Measurements from ENCODE around the gene NGEF.

The NGEF gene

DNA sequence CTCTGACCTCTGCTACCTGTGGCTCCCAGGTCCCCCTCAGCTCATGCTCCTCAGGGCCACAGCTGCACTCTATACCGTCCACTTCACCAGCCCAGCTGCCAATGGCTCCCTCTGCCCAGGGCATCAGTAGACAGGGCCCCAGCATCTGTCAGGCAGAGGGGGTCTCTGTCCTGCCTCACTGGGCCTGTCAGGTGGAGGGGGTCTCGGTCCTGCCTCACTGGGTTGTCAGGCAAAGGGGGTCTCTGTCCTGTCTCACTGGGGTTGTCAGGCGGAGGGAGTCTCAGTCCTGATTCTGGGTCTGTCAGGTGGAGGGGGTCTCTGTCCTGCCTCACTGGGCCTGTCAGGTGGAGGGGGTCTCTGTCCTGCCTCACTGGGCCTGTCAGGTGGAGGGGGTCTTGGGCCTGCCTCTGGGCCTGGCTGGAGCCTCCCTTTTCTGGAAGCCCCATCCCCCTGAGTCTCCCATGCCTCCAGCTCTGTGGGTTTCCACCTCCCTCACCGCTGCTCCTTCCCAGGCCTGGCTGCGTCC, 123.1 kb downstream of the NGEF start:
- in situ Hi-C loops (cut with HindIII; ENCODE audit: low sequenced_read_pairs) = no loop called here

DNA sequence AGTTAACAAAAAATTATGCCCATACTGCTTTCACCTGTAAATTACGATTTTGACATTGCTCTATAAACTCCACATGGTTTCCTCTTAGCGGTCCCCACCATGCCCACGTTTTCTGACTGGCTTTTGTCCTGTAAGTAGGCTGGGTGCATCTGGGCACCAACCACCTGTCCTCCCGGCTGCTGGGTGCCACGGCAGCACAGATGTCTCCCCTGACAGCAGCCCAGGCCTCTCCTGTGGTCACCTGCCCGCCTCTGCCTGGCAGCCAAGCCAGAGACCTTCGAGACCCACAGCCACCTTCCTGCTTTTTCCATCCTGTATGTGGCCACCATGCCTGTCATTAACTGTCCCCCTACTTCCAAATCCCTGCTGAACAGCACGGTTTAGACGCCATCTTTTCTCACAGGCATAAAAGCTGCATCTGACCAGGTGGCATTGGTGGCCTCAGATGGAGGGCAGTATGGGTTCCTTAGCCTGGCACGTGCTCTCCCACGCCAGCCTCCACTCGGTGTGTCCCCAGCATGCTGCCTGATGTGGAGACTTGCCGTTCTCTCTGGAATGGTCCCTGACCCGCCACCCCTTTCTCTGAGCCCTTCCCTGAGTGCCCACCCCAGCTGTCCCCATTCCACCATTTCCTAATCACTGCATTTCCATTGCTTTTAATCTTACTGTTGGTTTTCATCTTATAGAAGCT, 124.1 kb downstream of the NGEF start:
- in situ Hi-C loops (cut with HindIII; ENCODE audit: low sequenced_read_pairs) = no loop called here

DNA sequence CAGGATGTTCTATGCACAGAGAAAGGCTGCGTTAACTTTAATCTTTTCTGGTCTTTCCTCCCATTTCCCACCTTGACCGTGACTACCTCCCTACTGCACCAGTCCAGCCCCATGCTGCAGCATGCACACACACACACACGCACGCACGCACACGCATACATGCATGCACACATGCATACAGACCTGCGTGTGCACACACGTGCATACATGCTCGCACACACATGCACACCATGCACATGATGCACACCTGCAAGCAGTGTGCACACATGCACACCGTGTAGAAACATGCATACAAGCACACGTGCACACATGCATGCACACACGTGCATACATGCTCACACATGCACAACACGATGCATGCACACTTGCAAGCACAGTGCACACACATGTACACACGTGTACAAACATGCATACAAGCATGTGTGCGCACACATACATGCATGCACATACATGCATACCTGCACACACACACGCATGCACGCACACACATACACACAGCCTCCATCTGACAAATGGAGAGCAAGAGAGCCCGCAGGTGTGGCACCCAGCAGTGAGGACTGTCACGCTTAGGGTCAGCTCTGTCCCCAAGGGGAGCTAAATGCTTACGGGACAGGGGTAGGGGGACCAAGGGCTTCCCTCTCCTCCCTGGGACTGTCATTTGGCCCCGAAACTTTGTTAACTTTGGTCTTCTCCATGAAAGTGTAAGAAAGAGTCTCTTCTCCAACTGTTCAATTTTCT, 124.8 kb downstream of the NGEF start:
- in situ Hi-C loops (cut with HindIII; ENCODE audit: low sequenced_read_pairs) = no loop called here

DNA sequence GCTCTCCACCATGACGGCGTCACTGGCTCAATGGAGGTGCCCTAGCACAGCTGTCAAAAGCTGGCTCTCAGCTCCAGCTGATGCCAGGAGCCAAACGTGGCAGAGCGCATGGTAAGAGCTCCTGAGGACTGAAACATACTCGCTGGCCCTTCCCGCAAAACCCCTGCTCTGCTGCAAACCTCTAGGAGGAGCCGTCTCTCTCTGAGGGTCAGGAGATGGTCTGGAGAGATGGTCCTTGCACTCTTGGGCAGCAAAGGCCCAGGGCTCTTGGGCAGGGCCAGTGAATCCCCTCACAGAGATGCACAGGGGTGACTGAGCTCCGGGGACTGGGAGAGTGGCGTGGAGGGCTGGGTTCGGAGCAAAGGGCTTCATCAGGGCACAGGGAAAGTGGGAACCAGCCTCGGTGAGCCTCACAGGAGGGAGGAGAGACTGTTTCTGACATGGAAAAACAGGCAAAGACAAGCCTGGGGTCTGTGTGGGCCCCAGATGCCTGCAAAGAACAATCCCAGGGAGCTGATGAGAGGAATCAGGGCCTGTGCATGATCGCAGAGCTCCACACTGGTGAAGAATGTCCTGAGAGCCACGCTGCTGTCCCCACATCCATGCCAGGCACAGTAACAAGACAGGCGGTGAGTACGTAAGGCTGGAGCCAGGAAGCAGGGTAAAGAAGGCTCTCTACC, 125.7 kb downstream of the NGEF start:
- in situ Hi-C loops (cut with HindIII; ENCODE audit: low sequenced_read_pairs) = no loop called here

DNA sequence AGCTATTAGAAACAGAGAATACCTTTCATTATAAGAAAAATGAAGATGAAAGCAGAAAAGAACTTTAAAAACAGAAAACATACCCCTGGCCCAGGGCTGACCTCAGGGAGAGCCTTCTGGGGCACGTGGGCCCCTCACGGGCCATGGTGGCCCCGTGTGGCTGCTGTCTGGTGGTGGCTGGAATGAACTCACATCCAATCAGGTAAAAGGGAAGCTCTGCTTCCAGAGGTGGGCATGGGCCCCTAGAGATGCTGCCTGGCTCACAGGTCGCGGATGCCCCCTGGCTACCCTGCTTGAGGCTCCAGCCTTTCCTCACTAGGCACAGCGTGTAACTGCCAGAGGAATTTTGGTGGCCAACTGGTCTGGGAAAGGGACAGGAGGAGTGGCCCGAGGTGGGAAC, 126.4 kb downstream of the NGEF start:
- in situ Hi-C loops (cut with HindIII; ENCODE audit: low sequenced_read_pairs) = no loop called here

DNA sequence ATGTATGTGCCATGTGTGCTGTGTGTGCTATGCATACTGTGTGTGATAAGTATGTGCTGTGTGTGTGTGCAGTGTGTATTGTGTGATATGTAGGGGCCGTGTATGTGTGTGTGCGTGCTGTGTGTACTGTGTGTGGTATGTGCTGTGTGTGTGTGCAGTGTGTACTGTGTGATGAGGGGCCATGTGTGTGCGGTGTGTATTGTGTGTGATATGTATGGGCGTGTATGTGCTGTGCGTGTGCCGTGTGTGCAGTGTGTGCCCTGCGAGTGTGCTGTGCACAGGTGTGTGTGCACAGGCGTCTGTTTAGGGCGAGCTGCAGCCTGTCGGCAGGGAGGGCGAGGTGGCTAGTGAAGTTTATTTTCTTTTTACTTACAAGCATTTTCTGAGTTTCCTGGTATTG, 126.9 kb downstream of the NGEF start:
- in situ Hi-C loops (cut with HindIII; ENCODE audit: low sequenced_read_pairs) = no loop called here

DNA sequence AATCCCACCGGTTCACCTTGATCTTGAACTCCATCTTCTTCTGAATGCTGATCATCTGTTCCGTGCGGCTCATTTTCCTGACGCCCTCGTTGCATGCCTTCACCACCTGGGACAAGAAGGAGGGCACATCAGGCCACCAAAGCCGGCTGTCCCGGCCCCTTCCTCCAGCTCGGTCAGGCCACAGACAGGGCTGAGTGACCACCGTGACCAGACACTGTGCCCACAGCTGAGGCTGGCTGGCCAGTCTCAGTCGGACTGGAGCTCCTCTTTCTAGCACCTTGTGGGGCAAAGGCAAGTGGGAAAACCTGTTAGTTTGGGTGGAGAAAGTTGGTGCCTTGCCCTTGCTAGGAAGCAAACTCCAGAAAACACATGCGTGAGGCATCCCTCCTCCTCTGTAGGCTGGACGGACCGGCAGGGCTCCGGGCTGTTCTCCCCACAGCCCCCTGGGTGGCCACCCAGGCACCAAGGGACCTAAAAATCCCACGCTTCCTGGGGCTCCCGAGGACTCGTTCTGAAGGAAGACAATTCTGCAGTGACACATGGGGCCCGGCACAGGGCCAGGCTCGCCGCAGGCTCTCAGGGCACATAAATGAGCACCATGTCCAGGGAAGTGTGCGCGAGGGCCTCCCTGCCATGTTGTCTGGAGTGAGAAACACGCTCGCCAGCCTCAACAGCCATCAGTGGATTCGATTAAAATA, 127.6 kb downstream of the NGEF start:
- in situ Hi-C loops (cut with HindIII; ENCODE audit: low sequenced_read_pairs) = no loop called here

DNA sequence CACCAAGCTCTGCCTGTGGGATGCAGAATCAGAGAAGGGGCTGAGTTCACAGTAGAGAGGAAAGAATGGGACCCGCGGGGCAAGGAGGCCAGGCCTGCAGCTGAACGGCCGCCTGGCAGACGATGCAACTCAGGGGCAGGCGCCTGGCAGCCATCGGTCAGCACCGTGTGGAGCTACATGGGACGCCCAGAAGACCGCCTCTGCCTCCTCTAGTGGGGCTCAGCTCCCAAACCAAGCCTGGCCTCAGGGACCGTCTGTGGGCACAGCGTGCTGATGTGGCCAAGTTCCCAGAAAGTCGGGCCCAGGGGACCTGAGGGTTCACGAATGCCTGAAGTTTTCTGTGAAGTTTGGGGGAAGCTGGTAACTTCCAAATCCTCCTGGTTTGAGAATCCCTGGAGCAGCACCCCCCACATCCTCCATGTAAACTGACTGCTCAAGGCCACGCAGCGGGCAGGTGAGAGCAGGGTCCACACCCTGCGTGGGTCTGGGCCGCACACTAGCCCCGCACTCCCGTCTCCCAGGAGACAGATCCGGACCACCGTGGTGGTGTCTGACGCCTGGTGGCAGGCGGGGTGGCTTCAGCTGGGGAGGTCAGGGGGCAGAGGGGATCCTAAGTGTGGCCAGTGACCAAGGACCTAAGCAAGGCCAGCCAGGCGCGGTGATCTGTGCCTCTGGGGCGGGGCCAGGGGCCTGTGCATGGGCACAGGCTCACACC, 128.3 kb downstream of the NGEF start:
- in situ Hi-C loops (cut with HindIII; ENCODE audit: low sequenced_read_pairs) = no loop called here

DNA sequence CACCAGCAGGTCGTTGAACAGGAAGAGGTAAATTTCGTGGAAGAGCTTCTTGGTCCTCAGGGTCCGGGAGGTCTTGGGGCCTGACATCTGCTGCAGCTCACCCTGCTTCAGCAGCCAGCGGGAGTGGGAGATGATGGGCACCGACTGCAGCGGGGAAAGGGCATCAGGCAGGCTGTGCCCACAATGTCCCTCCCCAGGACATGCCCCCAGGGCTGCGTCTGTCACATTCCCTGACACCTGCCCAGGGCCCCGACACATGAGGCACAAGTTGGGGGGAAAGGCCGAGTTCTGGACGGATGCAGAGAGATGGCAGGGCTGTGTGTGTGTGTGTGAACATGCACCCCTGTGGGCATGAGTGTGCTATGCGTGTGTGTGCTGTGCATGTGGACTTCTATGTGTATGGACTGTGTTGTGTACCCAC, 129.0 kb downstream of the NGEF start:
- in situ Hi-C loops (cut with HindIII; ENCODE audit: low sequenced_read_pairs) = no loop called here

DNA sequence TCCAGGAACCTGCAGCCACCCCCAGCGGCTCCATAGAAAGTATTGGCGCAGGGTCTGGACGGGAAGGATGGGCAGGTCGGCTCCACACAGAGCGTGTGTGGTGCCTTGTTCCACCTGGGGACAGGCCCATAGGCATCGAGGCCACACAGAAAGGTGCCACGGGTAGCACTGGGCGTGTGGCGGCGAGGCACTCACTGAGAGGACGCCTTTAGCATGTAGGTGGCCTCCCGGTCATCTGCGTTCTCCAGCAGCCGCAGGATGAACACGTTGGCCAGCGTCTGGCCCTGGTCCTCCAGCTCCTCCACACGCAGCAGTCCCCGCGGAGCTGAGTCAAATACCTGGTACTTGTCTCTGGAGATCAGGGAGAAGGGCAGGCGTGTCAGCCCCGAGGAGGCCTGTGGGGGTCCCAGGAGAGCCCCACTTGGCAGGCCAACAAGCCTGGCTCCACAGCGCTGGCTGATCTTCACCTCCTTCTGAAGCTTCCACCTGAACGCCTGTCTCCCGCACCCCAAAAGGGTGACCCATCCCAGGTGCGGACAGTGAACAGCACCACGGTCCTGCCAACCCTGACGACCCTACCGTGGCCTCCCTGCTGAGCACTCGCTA, 129.8 kb downstream of the NGEF start:
- in situ Hi-C loops (cut with HindIII; ENCODE audit: low sequenced_read_pairs) = no loop called here

DNA sequence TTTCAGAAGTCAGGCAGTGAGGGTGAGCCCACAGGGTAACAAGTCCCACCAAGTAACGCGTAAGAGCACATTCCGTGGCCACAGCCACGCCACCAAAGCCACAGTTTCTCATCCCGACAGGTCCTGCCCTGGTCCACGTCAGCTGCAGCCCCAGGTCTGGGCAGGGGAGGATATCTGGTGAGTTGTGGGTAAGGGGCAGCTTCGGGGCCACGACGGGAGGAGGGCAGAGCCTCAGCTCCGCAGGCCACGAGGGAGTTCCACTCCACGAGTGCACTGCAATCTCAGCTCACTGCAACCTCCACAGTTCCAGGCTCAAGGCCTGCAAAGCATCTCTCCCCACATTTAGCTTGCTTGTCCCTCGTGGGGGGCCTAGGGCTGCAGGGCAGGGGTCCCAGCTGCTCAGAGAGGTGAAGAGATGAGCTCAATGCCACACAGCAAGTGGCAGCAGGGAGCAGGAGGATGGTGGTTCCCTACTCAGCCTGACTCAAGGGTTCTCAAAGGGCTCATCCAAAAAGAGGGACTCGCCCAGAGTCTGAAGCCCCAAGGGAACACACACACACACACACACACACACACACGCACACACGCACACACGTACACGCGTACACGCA, 130.4 kb downstream of the NGEF start:
- in situ Hi-C loops (cut with HindIII; ENCODE audit: low sequenced_read_pairs) = no loop called here

DNA sequence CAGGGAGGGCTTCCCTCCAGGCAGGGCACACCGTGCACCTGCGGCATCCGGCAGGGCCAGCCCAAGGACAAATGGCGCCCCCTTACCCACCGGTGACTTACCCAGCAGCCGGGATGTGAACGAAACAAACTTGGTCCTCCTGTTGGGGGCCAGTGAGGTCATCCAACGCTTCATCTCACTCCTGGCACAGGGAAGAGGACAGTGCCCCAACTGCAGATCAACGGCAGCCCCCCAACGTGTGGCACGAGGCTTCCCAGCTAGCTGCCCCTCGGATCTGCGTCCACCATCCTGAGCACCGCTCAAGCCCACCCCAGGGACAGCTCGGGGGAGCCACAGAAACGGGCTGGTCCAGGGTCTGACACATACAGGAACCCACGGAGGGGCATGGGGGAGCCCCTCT, 131.0 kb downstream of the NGEF start:
- in situ Hi-C loops (cut with HindIII; ENCODE audit: low sequenced_read_pairs) = no loop called here

DNA sequence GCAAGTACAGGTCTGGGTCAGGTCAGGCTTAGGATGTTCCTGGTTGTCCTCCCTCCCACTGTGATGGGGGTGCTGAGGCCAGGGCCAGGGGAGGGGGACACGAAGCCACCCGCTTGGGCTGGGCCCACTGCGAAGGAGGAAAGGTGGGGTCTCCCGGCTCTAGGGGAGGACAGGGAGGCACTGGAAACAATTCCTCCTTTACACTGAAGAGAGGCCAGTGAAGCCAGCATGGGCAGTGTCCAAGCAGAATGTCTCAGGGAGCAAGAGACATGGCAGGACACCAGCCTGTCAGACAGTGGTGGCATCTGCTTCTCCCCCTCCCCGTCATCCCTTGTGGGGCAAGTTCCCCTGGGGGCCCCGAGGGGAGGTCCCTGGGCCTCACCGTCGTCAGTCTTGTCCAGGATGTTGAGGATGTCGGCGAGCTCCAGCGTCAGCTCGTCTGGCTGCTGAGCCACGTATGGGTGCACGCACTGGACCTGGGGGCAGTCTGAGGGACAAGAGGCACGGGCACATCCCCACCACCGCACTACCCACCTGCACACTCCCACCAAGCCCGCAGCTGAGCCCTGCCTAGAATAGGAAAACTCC, 132.2 kb downstream of the NGEF start:
- in situ Hi-C loops (cut with HindIII; ENCODE audit: low sequenced_read_pairs) = no loop called here

DNA sequence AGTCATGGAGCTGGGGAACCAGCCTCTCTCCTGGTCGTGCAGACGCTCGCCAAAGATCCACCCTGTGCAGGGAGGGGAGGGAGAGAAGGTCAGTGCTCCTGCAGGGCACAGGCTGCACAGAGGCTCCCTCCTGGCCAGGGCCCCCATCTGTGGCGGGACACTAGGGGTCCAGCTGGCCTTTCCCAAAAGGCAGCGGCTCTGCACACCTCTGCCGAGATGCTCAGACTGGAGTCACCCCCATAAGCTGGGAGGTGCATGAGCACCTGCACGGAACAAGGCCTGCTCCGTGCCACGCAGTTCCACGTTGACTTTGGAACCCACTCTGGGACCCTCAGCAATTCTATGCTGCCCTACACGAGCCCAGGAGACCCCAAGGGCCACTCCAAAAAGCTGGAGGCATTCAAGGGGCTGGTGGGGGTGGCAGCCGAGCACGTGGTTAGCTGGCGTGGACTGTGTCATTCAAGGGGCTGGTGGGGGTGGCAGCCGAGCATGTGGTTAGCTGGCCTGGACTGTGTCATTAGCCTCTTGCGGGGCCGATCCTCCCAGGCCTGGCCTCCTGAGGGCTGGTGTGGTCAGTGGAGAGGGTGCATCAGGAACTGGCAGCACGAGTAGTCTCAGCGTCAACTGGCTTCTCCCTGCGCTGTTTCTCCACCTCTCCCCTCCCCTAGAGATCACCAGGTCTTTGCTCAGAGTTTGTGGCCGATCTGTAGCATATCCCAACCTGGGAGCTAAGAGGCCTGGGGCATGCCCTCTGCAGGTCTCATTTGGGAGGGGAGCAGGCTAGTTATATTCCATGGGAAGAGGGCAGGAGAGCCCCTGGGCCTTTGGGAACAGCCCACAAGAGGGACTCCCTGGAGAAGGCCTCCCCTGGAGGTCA, 133.2 kb downstream of the NGEF start:
- in situ Hi-C loops (cut with HindIII; ENCODE audit: low sequenced_read_pairs) = no loop called here

DNA sequence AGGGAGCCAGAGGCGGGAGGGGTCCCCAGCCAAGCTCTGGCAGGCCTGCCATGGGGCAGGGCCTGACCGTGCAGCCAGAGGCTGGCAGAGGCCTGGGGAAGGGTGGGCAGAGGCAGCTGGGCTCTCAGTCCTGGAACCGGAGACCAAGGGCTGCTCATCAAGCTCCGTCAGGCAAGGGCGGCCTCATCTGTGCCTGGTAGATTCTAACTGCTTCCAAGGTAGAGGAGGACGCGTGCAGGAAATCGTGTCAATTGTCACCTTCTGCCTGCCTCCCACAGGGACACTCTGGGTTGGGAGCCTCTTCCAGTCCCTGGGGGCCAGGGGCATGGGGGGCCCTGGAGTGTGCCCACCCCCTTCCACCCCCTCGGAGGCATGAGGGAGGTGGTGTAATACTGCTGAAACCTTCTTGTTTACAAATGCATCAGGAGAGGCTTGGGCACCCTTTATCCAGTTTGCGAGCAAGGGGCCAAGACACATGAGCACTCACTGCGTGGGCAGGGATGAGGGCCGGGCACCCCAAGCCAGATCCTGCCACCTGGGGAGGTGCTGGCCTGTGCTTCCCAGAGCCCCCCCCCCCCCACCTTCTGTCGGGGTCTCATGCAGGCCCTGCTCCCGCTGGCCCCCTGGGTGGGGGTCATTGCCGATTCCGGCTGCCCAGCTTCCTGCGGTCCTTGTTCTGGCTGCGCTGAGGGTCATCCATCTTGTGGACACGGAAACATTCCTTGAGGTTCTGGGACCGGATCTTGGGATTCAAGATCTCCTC, 134.0 kb downstream of the NGEF start:
- in situ Hi-C loops (cut with HindIII; ENCODE audit: low sequenced_read_pairs) = no loop called here

DNA sequence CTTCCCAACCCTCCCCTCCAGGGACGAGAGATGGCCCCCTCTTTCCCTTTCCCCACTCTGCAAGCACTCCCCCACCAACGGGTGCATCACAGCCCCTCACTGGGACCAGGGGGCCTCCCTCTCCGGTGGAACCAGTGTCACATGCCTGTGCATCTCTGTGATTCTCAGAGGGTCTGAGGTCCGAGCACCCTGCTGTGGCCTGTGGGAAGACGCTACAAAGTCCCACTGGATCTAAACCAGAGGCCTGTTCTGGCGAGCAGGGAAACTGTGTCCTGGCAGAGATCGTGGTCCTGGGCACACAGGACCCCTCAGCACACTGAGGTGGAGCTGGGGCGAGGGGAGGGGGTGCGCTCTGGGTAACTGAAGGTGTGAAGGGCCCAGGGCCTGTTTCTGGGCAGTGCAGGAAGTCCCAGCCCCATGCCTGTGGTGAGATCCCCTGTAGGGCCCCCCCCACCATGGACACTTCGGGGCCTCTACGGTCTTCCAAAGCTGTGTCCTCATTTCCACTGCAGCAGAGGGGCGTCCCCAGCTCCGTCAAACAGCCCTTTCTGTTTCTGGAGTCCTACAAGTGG, 135.0 kb downstream of the NGEF start:
- in situ Hi-C loops (cut with HindIII; ENCODE audit: low sequenced_read_pairs) = no loop called here

DNA sequence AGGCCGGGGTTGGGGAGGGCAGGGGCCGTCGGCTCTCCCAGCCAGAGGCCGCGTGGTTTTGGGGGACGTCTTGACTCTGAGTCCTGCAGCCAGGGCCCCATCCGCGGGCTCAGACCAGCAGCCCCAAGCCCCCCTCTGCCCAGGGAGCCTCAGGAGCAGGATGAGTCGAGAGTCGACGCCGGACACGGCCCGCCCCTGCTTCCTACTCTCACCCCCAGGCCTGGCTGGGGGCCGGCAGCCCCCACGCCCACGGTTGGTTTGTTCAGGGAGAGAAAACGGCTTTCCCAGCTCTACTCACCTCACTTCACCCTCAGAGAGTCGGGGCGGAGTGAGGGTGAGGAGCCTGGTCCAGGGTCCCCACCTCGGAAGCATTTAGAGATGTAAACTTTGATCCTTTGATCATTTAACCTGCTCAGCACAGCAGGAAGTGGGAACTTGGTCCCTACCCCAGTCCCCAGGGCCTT, 136.0 kb downstream of the NGEF start:
- in situ Hi-C loops (cut with HindIII; ENCODE audit: low sequenced_read_pairs) = no loop called here

Data from DLD1 (cell line).